ENCODE results near the gene UMODL1. TPM values are rescaled to one million over a fixed set of nuclear protein-coding genes. Genes with fewer than 3 reads are reported as not detected.

The UMODL1 gene
- total RNA-seq, 1 experiment from 2014 or later, result not detected

DNA sequence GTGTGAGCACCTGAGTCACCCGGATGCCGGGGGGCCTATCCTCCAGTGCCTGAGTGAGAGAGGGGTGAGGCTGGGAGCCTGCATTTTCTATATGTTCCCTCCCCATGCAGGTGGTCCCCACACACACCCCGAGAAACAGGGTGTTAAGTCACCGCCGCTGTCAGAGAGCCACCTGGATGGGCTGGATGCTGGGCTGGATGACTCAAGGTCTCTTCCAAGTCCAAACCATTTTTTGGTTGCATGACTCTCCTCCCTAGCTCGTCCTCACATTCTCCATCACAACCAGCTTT lies 2.9 kb upstream of the UMODL1 start:
- H2BK12ac ChIP-seq (ENCODE audit: insufficient read length, low read depth, low read length), result no peak overlapping the region
- Mint-ChIP-seq H3K36me3 (ENCODE audit: insufficient read depth in 1 of 3, low read depth in 3 of 3) (no peaks in the 10 kb centered on the region), H3K9me3 (no peaks in the 10 kb centered on the region), H3K27me3 (ENCODE audit: low read depth) (peaks cover 14% of the 10 kb centered on the region), H3K4me1 (peaks cover 26 to 28% of the 10 kb centered on the region in 2 experiments), H3K27ac (no peak overlapping the region), H3K4me3 (no peak overlapping the region)
- H4K91ac ChIP-seq (ENCODE audit: insufficient read length, low read depth, low read length), result no peak overlapping the region
- no peak overlapping the region for H3K4me2 ChIP-seq (ENCODE audit: insufficient read depth, insufficient read length, low read length)
- H2BK20ac ChIP-seq (ENCODE audit: low read depth, low read length, poor library complexity, severe bottlenecking), result no peak overlapping the region
- DNase-seq, result no peak
- no peak overlapping the region for H3K4ac ChIP-seq (ENCODE audit: low read depth, low read length)
- no peak overlapping the region for H3K23ac ChIP-seq (ENCODE audit: insufficient read length, low read depth, low read length)
- TF ChIP-seq, protein P1, sequence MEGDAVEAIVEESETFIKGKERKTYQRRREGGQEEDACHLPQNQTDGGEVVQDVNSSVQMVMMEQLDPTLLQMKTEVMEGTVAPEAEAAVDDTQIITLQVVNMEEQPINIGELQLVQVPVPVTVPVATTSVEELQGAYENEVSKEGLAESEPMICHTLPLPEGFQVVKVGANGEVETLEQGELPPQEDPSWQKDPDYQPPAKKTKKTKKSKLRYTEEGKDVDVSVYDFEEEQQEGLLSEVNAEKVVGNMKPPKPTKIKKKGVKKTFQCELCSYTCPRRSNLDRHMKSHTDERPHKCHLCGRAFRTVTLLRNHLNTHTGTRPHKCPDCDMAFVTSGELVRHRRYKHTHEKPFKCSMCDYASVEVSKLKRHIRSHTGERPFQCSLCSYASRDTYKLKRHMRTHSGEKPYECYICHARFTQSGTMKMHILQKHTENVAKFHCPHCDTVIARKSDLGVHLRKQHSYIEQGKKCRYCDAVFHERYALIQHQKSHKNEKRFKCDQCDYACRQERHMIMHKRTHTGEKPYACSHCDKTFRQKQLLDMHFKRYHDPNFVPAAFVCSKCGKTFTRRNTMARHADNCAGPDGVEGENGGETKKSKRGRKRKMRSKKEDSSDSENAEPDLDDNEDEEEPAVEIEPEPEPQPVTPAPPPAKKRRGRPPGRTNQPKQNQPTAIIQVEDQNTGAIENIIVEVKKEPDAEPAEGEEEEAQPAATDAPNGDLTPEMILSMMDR (conservative IDR thresholded peaks at IDR 0.05), result no peak
- H3K27ac ChIP-seq (ENCODE audit: insufficient read length, low read depth, low read length), result no peak overlapping the region
- no peak overlapping the region for H2BK5ac ChIP-seq (ENCODE audit: insufficient read length, low read length)
- WGBS (ENCODE audit: extremely low coverage, insufficient read length, low lambda C conversion rate), result no CpG with 5 or more reads among the region's 6 CpGs
- no peak overlapping the region for H4K8ac ChIP-seq (replicated peaks; ENCODE audit: insufficient read length, low read depth, low read length)
- H3K27me3 ChIP-seq (ENCODE audit: insufficient read depth, low read length), result no peaks in the 10 kb centered on the region
- H3K9ac ChIP-seq (ENCODE audit: extremely low read depth, insufficient read length, low read length), result no peak overlapping the region
- no peaks in the 10 kb centered on the region for H3K9me3 ChIP-seq (ENCODE audit: control insufficient read depth, low read depth, low read length)
- H3K79me1 ChIP-seq (ENCODE audit: insufficient read depth, low read depth, low read length, poor library complexity, severe bottlenecking), result no peaks in the 10 kb centered on the region
- no peak overlapping the region for H2AFZ ChIP-seq (ENCODE audit: low read length)
- no peak overlapping the region for H3K14ac ChIP-seq (ENCODE audit: insufficient read depth, low read length)
- H3K18ac ChIP-seq (ENCODE audit: insufficient read length, low read depth, low read length), result no peak overlapping the region
- no peak overlapping the region for H3K56ac ChIP-seq (ENCODE audit: insufficient read length, low read depth, low read length)
- no peak overlapping the region for H2BK15ac ChIP-seq (ENCODE audit: low read depth, low read length)
- H2BK120ac ChIP-seq (ENCODE audit: low read depth, low read length, poor library complexity, severe bottlenecking), result no peak overlapping the region
- no peaks in the 10 kb centered on the region for H3K79me2 ChIP-seq (ENCODE audit: insufficient read depth, low read length)
- no peak overlapping the region for H3T11ph ChIP-seq (ENCODE audit: low read length)
- H4K5ac ChIP-seq (ENCODE audit: insufficient read length, low read depth, low read length), result no peak overlapping the region
- no peaks in the 10 kb centered on the region for H4K20me1 ChIP-seq (ENCODE audit: control insufficient read depth, insufficient read depth, insufficient read length)
- H3K23me2 ChIP-seq (ENCODE audit: insufficient read length, low read depth, low read length, poor library complexity, severe bottlenecking), result no peaks in the 10 kb centered on the region
- H2AK5ac ChIP-seq (ENCODE audit: insufficient read length, low read length), result no peak overlapping the region
- H3K4me1 ChIP-seq (ENCODE audit: insufficient read depth, low read length), result no peaks in the 10 kb centered on the region
